ENCODE data around the gene POU2F3. TPM values are rescaled to one million over a fixed set of nuclear protein-coding genes. Genes with fewer than 3 reads are reported as not detected.

The POU2F3 gene
- total RNA-seq, 4 donors from 2014 or later, result not detected

GRCh38 chr11:120331301-120331996 lies 91.5 kb downstream of the POU2F3 start:
- Histone ChIP-seq H3K4me3 (no peak overlapping the region), H3K27me3 (peaks cover 0 to 10% (median 0%) of the 10 kb centered on the region in 3 donors), H3K36me3 (no peaks in the 10 kb centered on the region), H3K4me1 (peaks cover 5 to 18% of the 10 kb centered on the region in 2 donors), H3K9me3 (no peaks in the 10 kb centered on the region), H3K27ac (peak overlapping the region; percentile 7 to 45 (median 29))
- intact Hi-C loops (cut with DNase I; ENCODE audit: low total_unique reads), result loop anchor here (5.0 kb wide), 1 partner anchor 356 kb away; no protein-coding TSS in a partner anchor
- in situ Hi-C loops (cut with MboI; ENCODE audit: low sequenced_read_pairs in 4 of 4), result loop anchor here (5.0 to 25.0 kb wide), 3 partner anchors 96 to 106 kb away; no protein-coding TSS in a partner anchor
- TF ChIP-seq POLR2A (IDR thresholded peaks at IDR 0.05) (no peak), CTCF (IDR thresholded peaks at IDR 0.05 in 4 of 5, conservative IDR thresholded peaks at IDR 0.05 in 1 of 5) (no peak)
- no peak for DNase-seq
- no peak for ATAC-seq

GRCh38 chr11:120332822-120333716 lies 93.1 kb downstream of the POU2F3 start:
- TF ChIP-seq POLR2A (IDR thresholded peaks at IDR 0.05), result no peak
- TF ChIP-seq CTCF (IDR thresholded peaks at IDR 0.05 in 4 of 5, conservative IDR thresholded peaks at IDR 0.05 in 1 of 5), result no peak
- Histone ChIP-seq H3K27me3 (no peaks in the 10 kb centered on the region), H3K4me1 (peaks cover 5 to 18% of the 10 kb centered on the region in 2 donors), H3K9me3 (no peaks in the 10 kb centered on the region), H3K27ac (peak overlapping the region in 1 of 4 donors; percentile 28), H3K36me3 (no peaks in the 10 kb centered on the region), H3K4me3 (no peak overlapping the region)
- intact Hi-C loops (cut with DNase I; ENCODE audit: low total_unique reads), result loop anchor here (5.0 kb wide), 1 partner anchor 354 kb away; no protein-coding TSS in a partner anchor
- in situ Hi-C loops (cut with MboI; ENCODE audit: low sequenced_read_pairs in 4 of 4), result loop anchor here (5.0 to 25.0 kb wide), 3 partner anchors 94 to 104 kb away; no protein-coding TSS in a partner anchor
- DNase-seq, result no peak
- ATAC-seq, result no peak

GRCh38 chr11:120333801-120334200 lies 93.9 kb downstream of the POU2F3 start:
- DNase-seq (no peak), ATAC-seq (no peak)
- Histone ChIP-seq H3K27me3 (no peaks in the 10 kb centered on the region), H3K9me3 (no peaks in the 10 kb centered on the region), H3K27ac (peak overlapping the region; percentile 28 to 99 (median 98)), H3K36me3 (no peaks in the 10 kb centered on the region), H3K4me1 (peaks cover 9 to 23% of the 10 kb centered on the region in 2 donors), H3K4me3 (no peak overlapping the region)
- in situ Hi-C loops (cut with MboI; ENCODE audit: low sequenced_read_pairs in 4 of 4) (loop anchor here (5.0 to 25.0 kb wide), 3 partner anchors 94 to 104 kb away; no protein-coding TSS in a partner anchor), intact Hi-C loops (cut with DNase I; ENCODE audit: low total_unique reads) (loop anchor here (5.0 kb wide), 1 partner anchor 354 kb away; no protein-coding TSS in a partner anchor)
- TF ChIP-seq POLR2A (IDR thresholded peaks at IDR 0.05) (no peak), CTCF (IDR thresholded peaks at IDR 0.05 in 4 of 5, conservative IDR thresholded peaks at IDR 0.05 in 1 of 5) (no peak)

DNA sequence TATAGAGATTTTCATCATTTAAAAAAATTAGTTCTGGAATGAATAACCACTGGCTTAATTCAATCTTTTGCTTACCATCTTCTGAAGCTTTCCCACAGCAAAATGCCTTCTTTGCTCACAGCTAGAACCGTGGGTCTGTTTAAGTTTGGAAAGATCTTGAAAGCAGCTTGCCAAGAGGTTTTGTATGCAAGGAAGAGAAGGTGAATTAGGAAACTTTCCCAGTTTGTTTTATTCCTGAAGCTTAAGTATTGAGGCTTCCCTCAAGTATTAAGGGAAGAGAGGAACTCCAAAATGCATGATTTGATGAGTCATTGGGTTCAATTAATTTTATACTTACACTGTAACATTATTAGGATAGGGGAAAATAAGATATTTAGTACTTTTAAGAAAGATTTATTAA lies 94.4 kb downstream of the POU2F3 start:
- no peak for ATAC-seq
- in situ Hi-C loops (cut with MboI; ENCODE audit: low sequenced_read_pairs in 4 of 4) (loop anchor here (5.0 to 25.0 kb wide), 3 partner anchors 93 to 103 kb away; no protein-coding TSS in a partner anchor), intact Hi-C loops (cut with DNase I; ENCODE audit: low total_unique reads) (loop anchor here (5.0 kb wide), 1 partner anchor 353 kb away; no protein-coding TSS in a partner anchor)
- H3K36me3 ChIP-seq, result no peaks in the 10 kb centered on the region
- no peak for DNase-seq
- H3K4me1 ChIP-seq, result peaks cover 14 to 28% of the 10 kb centered on the region in 2 donors
- TF ChIP-seq POLR2A (IDR thresholded peaks at IDR 0.05) (no peak), CTCF (IDR thresholded peaks at IDR 0.05 in 4 of 5, conservative IDR thresholded peaks at IDR 0.05 in 1 of 5) (no peak)
- no peak overlapping the region for H3K4me3 ChIP-seq
- peak overlapping the region; percentile 97 to 99 (median 98) for H3K27ac ChIP-seq
- no peaks in the 10 kb centered on the region for H3K27me3 ChIP-seq
- no peaks in the 10 kb centered on the region for H3K9me3 ChIP-seq

Data from gastrocnemius medialis (tissue), 4 donors.